CD4-positive, CD25-positive, alpha-beta regulatory T cell (primary cell): Measurements from ENCODE around the gene ME3. TPM values are rescaled to one million over a fixed set of nuclear protein-coding genes. Genes with fewer than 3 reads are reported as not detected.
A peak's percentile ranks its signal among the peaks of the same experiment; 100 is the strongest.

Experiments used
- ATAC-seq, 2 donors: fragments of 150-1000 bp; cut with Tn5 transposase; one replicate each; pipeline ENCODE4 v1.10.0; 2021; ENCODE audit warnings: low read depth in 2 of 2, moderate number of reproducible peaks in 2 of 2, moderate library complexity in 1 of 2
- DNase-seq, 3 donors: peaks; one replicate each; pipeline versions ENCODE4 v3.0.0 to v3.0.0-alpha.2; 2012 to 2022; ENCODE audit warnings: mixed read lengths in 1 of 3
- H3K27ac ChIP-seq: one replicate; pipeline ENCODE4 v1.7.0; 2013; ENCODE audit warnings: mild to moderate bottlenecking, low read length; ENCODE audit not compliant: insufficient read depth, poor library complexity, severe bottlenecking
- H3K27me3 ChIP-seq: one replicate; pipeline ENCODE4 v1.7.0; 2013; ENCODE audit warnings: low read length; ENCODE audit not compliant: control insufficient read depth, insufficient read depth
- H3K36me3 ChIP-seq: one replicate; pipeline ENCODE4 v1.7.0; 2013; ENCODE audit warnings: mild to moderate bottlenecking, low read length, moderate library complexity; ENCODE audit not compliant: control insufficient read depth, insufficient read depth
- H3K4me1 ChIP-seq: 2 replicates; pipeline ENCODE4 v1.7.0; 2013; ENCODE audit warnings: mild to moderate bottlenecking, low read length; ENCODE audit not compliant: insufficient read depth, control insufficient read depth, poor library complexity, severe bottlenecking
- H3K4me3 ChIP-seq: one replicate; pipeline ENCODE4 v1.7.0; 2013; ENCODE audit warnings: low read depth, mild to moderate bottlenecking, low read length, moderate library complexity
- H3K9me3 ChIP-seq, 2 experiments: 1 replicate in 1 of 2; 2 replicates in 1 of 2; pipeline ENCODE4 v1.7.0; 2013; ENCODE audit warnings: low read length in 2 of 2, mild to moderate bottlenecking in 1 of 2, moderate library complexity in 1 of 2; ENCODE audit not compliant: control insufficient read depth in 2 of 2
- H3K27ac Mint-ChIP-seq, 3 donors: one replicate each; pipeline ENCODE4 v1.8.0; 2020 to 2022; ENCODE audit warnings: mild to moderate bottlenecking in 3 of 3, mixed read lengths in 3 of 3, moderate library complexity in 2 of 3
- H3K27me3 Mint-ChIP-seq: one replicate; pipeline ENCODE4 v1.8.0; 2022; ENCODE audit warnings: mild to moderate bottlenecking, mixed read lengths
- H3K36me3 Mint-ChIP-seq: one replicate; pipeline ENCODE4 v1.8.0; 2020; ENCODE audit warnings: mixed read lengths
- H3K4me1 Mint-ChIP-seq, 4 donors: one replicate each; pipeline ENCODE4 v1.8.0; 2020 to 2022; ENCODE audit warnings: mixed read lengths in 4 of 4, mild to moderate bottlenecking in 1 of 4
- H3K4me3 Mint-ChIP-seq, 4 donors: one replicate each; pipeline ENCODE4 v1.8.0; 2020 to 2022; ENCODE audit warnings: mild to moderate bottlenecking in 4 of 4, mixed read lengths in 4 of 4, moderate library complexity in 3 of 4
- H3K9me3 Mint-ChIP-seq, 7 donors: one replicate each; pipeline ENCODE4 v1.8.0; 2020 to 2022; ENCODE audit warnings: mixed read lengths in 7 of 7, mild to moderate bottlenecking in 3 of 7, moderate library complexity in 2 of 7
- polyA plus RNA-seq, 4 donors: library from polyadenylated mRNA; unstranded; fragments of 300-500 nt; fragmentation: Illumina TruSeq; gene quantifications; one replicate each; pipeline ENCODE4 v1.2.3, GENCODE V29; 2021
- total RNA-seq: library from RNA; stranded (reverse); gene quantifications from one replicate; pipeline ENCODE4 v1.2.3, GENCODE V29; 2022

The ME3 gene
- total and polyA plus RNA-seq, 5 donors from 2014 or later = 0.18 to 1.4 (median 0.38) TPM; not detected in 2

DNA sequence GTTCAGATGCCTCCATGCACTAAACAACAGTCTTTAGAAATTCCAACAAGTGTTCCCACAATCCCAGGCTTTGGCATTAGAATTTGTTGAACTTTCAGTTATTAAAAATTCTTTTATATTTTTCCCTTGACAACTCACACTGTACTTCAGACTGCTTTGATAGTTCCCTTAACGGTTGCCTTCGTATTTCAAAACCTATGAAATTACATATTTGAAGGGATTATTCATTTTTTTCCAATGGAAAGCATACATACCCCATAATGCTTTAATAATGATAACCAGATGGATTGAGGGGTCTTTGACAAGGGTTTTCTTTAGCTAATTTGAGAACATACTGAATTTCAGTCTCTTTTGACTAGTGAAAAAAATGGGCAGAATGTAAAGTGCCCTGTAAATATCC lies 76.5 kb downstream of the ME3 start:
- Mint-ChIP-seq H3K9me3 (peaks cover 0 to 6% (median 0%) of the 10 kb centered on the region in 7 donors), H3K27ac (no peak overlapping the region), H3K4me3 (no peak overlapping the region), H3K4me1 (peaks cover 0 to 17% (median 12%) of the 10 kb centered on the region in 4 donors), H3K36me3 (no peaks in the 10 kb centered on the region), H3K27me3 (peaks cover 5% of the 10 kb centered on the region)
- DNase-seq (no peak), ATAC-seq (no peak)
- Histone ChIP-seq H3K36me3 (no peaks in the 10 kb centered on the region), H3K27me3 (no peaks in the 10 kb centered on the region), H3K4me1 (no peaks in the 10 kb centered on the region), H3K9me3 (no peaks in the 10 kb centered on the region), H3K27ac (no peak overlapping the region), H3K4me3 (no peak overlapping the region)

DNA sequence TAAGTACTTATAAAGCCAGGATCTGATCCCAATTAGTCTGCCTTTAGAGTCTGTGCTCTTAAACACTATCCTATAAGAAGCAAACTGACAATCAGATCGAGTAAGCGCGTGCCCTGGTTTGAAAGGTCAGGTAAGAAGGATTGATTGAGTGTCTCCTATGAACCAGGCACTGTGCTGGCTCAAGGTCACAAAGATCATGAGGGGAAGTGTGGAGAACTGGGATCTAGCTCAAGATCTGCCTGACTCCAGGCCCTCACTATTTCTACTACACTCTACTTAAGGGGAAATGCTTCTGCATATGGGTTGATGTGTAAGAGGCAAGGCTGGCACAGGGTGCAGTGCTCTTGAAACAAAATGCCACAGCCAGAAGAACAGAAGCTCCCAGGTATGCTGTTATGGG lies 77.0 kb downstream of the ME3 start:
- ATAC-seq (no peak), DNase-seq (no peak)
- Histone ChIP-seq H3K4me3 (no peak overlapping the region), H3K9me3 (no peaks in the 10 kb centered on the region), H3K4me1 (no peaks in the 10 kb centered on the region), H3K27me3 (no peaks in the 10 kb centered on the region), H3K27ac (no peak overlapping the region), H3K36me3 (no peaks in the 10 kb centered on the region)
- Mint-ChIP-seq H3K4me3 (no peak overlapping the region), H3K4me1 (peaks cover 0 to 17% (median 12%) of the 10 kb centered on the region in 4 donors), H3K27ac (no peak overlapping the region), H3K27me3 (peaks cover 5% of the 10 kb centered on the region), H3K9me3 (peaks cover 0 to 6% (median 0%) of the 10 kb centered on the region in 7 donors), H3K36me3 (no peaks in the 10 kb centered on the region)

DNA sequence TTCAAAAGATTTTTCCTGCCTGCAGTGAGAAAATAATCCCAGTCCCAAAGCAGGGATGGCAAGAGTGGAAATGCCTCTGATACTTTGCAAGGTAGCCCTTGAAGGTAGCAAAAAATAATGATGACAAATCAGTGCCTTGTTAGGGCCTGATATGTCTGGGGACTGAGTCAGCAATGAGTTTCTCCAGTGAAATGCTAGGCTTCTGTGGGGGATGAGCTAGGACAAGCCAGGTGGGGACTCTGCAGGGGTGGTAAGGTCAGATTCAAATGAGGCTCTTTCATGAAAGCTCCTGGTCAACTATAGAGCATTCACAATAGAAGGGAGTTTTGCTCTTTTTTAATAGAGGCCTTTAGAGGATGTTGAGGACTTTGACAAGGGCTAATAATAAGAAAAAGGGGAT lies 77.7 kb downstream of the ME3 start:
- peaks cover 0 to 6% (median 0%) of the 10 kb centered on the region in 7 donors for H3K9me3 Mint-ChIP-seq
- H3K4me1 ChIP-seq = no peaks in the 10 kb centered on the region
- H3K36me3 Mint-ChIP-seq = no peaks in the 10 kb centered on the region
- H3K36me3 ChIP-seq = no peaks in the 10 kb centered on the region
- peak overlapping the region in 1 of 3 donors; percentile 8 for H3K27ac Mint-ChIP-seq
- H3K9me3 ChIP-seq = no peaks in the 10 kb centered on the region
- no peak overlapping the region for H3K27ac ChIP-seq
- H3K27me3 ChIP-seq = no peaks in the 10 kb centered on the region
- H3K4me3 Mint-ChIP-seq = no peak overlapping the region
- no peak overlapping the region for H3K4me3 ChIP-seq
- H3K27me3 Mint-ChIP-seq = peaks cover 5% of the 10 kb centered on the region
- ATAC-seq (no peak), DNase-seq (no peak)
- peaks cover 0 to 17% (median 12%) of the 10 kb centered on the region in 4 donors for H3K4me1 Mint-ChIP-seq

DNA sequence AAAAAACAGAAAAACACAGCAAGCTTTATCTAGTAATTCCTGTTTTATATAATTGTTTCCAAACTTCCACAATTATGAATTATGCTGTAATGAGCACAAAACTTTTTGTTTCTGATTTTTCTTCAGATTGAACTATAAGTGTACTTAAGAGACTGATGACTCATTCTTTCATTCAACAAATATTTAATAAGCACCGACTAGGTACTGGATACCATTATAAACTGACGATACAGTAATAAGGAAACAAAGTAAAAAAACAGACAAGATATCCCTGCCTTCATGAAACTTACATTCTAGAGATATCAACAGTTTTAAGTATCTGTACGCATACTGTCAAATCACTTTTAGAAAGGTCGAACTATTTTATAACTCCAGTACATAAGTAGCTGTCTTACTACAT lies 78.6 kb downstream of the ME3 start:
- no peak for DNase-seq
- Mint-ChIP-seq H3K27me3 (peaks cover 5% of the 10 kb centered on the region), H3K4me3 (no peak overlapping the region), H3K27ac (no peak overlapping the region), H3K4me1 (peaks cover 0 to 17% (median 12%) of the 10 kb centered on the region in 4 donors), H3K9me3 (peaks cover 0 to 4% (median 0%) of the 10 kb centered on the region in 7 donors), H3K36me3 (no peaks in the 10 kb centered on the region)
- Histone ChIP-seq H3K4me3 (no peak overlapping the region), H3K4me1 (no peaks in the 10 kb centered on the region), H3K27me3 (no peaks in the 10 kb centered on the region), H3K36me3 (no peaks in the 10 kb centered on the region), H3K9me3 (no peaks in the 10 kb centered on the region), H3K27ac (no peak overlapping the region)
- ATAC-seq = no peak

DNA sequence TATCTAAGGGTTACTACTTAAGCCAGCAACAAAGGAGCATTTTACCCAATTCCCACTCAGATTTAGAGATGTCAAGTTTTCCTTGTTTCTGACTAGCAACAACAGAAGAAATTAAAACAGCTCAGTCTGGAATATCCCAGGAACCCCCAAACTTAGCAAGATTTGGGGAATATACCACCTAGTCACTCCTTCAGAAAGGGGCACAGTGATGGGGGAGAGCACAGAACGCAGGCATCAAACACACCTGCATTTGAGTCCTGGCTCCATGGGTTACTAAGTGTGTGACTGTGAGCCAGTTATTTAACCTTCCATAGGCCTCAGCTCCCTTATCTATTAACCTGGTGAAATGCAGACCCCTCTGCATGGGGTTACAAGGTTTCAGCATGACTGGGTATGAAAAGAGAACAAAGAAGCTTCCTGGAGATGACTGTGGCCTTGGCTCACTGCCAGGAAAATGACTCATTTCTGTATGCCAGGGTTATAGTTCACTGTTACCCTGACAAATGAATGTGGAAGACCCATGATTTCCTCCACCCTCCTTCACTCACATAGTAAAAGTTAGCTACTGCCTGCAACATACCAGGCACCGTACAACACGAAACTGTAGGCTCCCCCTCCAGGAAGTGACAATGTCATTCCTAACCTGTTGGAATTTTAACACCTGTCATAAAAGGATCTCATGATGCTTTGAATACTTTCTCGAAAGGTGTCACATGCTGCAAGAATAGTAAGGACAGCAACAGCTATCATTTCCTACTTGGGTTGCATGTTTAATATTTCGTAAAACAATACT lies 79.6 kb downstream of the ME3 start:
- DNase-seq = peak; percentile 10 to 90 (median 40)
- Histone ChIP-seq H3K9me3 (no peaks in the 10 kb centered on the region), H3K27ac (no peak overlapping the region), H3K27me3 (no peaks in the 10 kb centered on the region), H3K4me1 (no peaks in the 10 kb centered on the region), H3K36me3 (no peaks in the 10 kb centered on the region), H3K4me3 (no peak overlapping the region)
- Mint-ChIP-seq H3K36me3 (no peaks in the 10 kb centered on the region), H3K4me3 (peak overlapping the region in 1 of 4 donors; percentile 7), H3K27me3 (peaks cover 5% of the 10 kb centered on the region), H3K27ac (peak overlapping the region in 2 of 3 donors; percentile 11 to 71), H3K4me1 (peaks cover 0 to 16% (median 12%) of the 10 kb centered on the region in 4 donors), H3K9me3 (peaks cover 0 to 4% (median 0%) of the 10 kb centered on the region in 7 donors)
- ATAC-seq = peak; percentile 80 to 81

DNA sequence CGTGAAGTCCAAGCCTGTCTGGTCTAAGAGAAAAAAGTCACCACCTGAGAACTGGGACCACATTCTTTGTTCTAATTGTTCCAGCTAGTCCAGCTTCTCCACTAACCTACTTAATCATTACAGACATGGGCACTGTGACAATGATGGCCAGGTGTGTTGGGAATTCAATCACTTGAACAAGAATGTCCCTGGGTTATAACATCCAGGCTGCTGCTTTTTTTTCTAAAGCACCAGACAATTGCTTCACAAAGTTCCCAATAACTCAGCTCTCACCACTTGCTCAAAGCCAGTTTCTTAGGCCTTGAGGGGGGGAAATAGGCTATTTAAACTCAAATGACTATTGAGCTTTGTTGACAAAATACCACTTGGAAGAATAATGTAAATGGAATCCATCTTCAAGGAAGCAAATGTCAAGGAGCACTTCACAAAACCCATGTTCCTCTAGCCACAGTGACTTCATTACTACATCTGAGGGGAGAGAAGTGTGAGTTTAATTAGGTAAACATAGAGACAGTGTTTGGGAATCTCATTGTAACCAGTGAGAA lies 80.3 kb downstream of the ME3 start:
- Mint-ChIP-seq H3K27me3 (peaks cover 5% of the 10 kb centered on the region), H3K27ac (no peak overlapping the region), H3K4me3 (no peak overlapping the region), H3K4me1 (peaks cover 0 to 16% (median 11%) of the 10 kb centered on the region in 4 donors), H3K36me3 (no peaks in the 10 kb centered on the region), H3K9me3 (peaks cover 0 to 4% (median 0%) of the 10 kb centered on the region in 7 donors)
- ATAC-seq (no peak), DNase-seq (no peak)
- Histone ChIP-seq H3K4me1 (no peaks in the 10 kb centered on the region), H3K36me3 (no peaks in the 10 kb centered on the region), H3K4me3 (no peak overlapping the region), H3K27me3 (no peaks in the 10 kb centered on the region), H3K9me3 (no peaks in the 10 kb centered on the region), H3K27ac (no peak overlapping the region)

DNA sequence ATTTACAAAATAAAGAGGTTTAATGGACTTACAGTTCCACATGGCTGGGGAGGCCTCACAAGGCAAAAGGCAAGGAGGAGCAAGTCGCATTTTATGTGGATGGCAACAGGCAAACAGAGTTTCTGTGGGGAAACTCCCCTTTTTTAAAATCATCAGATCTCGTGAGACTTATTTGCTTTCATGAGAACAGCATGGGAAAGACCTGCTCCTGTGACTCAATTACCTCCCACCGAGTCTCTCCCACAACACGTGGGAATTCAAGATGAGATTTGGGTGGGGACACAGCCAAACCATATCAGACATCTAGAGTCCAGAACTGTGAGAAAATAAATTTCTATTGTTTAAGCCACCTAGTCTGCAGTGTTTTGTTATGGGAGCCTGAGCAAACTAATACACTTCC lies 80.8 kb downstream of the ME3 start:
- H3K4me1 ChIP-seq = no peaks in the 10 kb centered on the region
- Mint-ChIP-seq H3K36me3 (no peaks in the 10 kb centered on the region), H3K27me3 (peaks cover 3% of the 10 kb centered on the region), H3K4me3 (no peak overlapping the region), H3K27ac (peak overlapping the region in 1 of 3 donors; percentile 17), H3K9me3 (peaks cover 0 to 2% (median 0%) of the 10 kb centered on the region in 7 donors), H3K4me1 (peaks cover 0 to 16% (median 11%) of the 10 kb centered on the region in 4 donors)
- no peak for DNase-seq
- H3K27ac ChIP-seq = no peak overlapping the region
- no peaks in the 10 kb centered on the region for H3K36me3 ChIP-seq
- no peaks in the 10 kb centered on the region for H3K27me3 ChIP-seq
- no peaks in the 10 kb centered on the region for H3K9me3 ChIP-seq
- no peak for ATAC-seq
- no peak overlapping the region for H3K4me3 ChIP-seq
